ENCODE data around the gene FGFBP1. TPM values are rescaled to one million over a fixed set of nuclear protein-coding genes. Genes with fewer than 3 reads are reported as not detected.

FGFBP1 gene
- total RNA-seq, 2 experiments from 2014 or later, result not detected

DNA sequence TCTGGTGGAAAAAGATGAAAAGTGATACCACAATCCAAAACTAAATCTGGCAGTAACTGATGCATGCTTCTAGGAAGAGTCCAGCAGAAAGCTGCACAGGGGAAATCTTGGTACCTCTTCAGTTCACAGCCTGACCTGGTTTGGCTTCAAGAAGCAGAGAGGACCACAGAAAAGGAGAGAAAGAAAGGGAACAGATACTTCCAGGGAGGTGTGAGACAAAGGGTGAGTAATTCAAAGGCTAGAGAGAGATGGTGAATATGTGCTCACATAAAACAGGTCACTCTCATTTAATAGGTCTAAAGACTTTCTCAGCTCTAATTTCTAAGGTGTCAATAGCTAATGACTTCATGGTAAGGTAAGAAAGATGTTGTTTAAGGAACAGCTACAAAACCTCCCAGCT, 13.2 kb upstream of the FGFBP1 start:
- POLR2A ChIA-PET, result no interaction called here
- CTCF ChIA-PET, result no interaction called here

DNA sequence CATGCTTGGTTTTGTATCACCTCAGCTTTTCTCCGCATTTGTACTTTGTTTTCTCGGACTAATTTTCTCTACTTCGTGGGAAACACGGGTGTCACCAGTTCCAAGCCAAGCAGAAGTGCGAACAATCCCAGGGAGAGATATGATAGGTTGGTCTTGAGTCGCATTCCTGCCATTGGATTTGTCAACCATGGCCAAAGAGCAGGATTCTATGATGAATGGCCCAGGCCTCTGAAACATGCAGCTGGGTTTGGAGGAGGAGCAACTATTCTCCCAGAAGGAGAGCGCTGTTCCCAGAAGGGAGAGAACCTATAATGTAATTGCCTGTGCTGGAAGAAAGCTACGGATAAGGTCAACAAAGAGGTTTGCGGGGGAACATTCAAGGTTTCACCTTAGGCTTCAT, 10.3 kb upstream of the FGFBP1 start:
- POLR2A ChIA-PET, result no interaction called here
- CTCF ChIA-PET, result no interaction called here

DNA sequence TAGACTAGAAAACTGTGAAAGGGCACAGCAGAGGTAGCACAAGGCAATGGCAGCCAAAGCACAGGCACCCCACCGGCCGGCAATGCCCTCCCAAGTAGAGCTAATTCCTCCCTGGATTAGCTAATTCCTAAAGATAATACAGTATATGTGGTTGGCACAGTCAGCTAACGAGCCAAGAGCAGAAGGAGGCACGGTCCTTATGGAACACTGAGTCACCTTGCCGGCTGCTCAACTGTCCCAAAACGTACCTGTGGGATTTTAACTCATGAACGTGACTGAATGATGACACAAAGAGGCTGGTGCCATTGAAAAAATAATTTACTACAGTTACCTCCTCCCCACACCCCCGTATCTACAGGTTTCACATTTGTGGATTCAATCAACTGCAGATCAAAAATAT, 9.1 kb upstream of the FGFBP1 start:
- ChIA-PET POLR2A (no interaction called here), CTCF (no interaction called here)

DNA sequence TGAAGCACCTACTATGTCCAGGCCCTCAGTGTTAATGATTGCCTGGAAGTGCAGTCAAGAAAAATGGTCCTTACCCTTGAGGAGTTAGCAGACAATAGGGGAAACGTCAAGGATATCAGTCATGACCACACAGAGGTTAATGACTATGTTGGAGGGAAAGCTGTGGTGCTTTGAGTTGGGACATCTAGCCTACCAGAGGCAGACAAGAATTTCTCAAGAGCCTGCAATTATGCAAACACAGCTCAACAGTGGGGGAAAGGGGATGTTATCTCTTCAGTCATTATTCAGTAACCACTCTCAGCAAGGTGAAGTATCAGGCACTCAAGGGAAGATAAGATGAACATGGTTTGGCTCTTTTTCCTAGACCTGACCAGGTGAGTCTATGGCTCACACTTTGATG, 7.0 kb upstream of the FGFBP1 start:
- ChIA-PET CTCF (no interaction called here), POLR2A (no interaction called here)

GRCh38 chr4:15944895-15945294, 6.4 kb upstream of the FGFBP1 start:
- POLR2A ChIA-PET, result no interaction called here
- CTCF ChIA-PET, result no interaction called here

DNA sequence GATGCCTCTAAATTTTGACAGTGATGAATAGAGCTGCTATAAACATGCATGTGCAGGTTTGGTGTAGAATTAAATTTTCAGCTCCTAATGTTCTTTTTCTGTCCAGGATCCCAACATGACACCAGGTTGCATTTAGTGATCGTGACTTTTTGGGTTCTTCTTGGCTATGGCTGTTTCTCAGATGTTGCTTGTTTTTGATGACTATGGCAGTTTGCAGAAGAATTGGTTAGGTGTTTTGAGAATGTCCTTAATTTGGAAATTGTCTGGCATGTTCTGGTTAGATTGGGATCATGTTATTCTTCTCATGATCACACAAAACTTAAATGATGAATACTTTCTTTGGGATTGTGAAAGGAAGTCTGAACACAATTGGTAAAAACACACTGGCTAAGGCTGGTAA, 3.7 kb upstream of the FGFBP1 start:
- POLR2A ChIA-PET, result no interaction called here
- CTCF ChIA-PET, result interaction anchor here (0.9 kb wide), 1 partner anchor 60 kb away, joined by 3 read pairs; no protein-coding TSS in a partner anchor

- POLR2A ChIA-PET, result no interaction called here
- CTCF ChIA-PET, result interaction anchor here (1.0 kb wide), 1 partner anchor 55 kb away, joined by 3 read pairs; no protein-coding TSS in a partner anchor
Observed at GRCh38 chr4:15938182-15938581, 358 bp downstream of the FGFBP1 start.

DNA sequence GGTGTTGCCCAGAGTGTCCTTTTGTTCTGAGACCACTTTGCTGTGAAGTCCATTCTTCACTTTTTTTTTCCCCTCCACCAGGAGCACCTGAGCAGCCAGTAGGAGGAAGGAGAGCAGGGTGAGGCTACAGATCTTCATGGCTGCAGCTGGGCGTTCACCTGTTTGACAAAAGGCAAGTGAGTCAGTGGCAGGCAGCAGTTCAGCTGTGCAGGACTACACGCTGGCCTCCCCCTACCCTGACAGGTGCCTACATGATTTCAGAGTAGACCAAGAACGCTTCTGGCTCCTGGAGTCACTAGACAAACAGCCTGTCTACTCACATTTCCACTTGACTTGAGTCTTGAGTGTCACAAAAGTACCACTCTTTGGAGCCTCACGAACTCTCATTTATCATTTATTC, 2.0 kb downstream of the FGFBP1 start:
- POLR2A ChIA-PET, result no interaction called here

DNA sequence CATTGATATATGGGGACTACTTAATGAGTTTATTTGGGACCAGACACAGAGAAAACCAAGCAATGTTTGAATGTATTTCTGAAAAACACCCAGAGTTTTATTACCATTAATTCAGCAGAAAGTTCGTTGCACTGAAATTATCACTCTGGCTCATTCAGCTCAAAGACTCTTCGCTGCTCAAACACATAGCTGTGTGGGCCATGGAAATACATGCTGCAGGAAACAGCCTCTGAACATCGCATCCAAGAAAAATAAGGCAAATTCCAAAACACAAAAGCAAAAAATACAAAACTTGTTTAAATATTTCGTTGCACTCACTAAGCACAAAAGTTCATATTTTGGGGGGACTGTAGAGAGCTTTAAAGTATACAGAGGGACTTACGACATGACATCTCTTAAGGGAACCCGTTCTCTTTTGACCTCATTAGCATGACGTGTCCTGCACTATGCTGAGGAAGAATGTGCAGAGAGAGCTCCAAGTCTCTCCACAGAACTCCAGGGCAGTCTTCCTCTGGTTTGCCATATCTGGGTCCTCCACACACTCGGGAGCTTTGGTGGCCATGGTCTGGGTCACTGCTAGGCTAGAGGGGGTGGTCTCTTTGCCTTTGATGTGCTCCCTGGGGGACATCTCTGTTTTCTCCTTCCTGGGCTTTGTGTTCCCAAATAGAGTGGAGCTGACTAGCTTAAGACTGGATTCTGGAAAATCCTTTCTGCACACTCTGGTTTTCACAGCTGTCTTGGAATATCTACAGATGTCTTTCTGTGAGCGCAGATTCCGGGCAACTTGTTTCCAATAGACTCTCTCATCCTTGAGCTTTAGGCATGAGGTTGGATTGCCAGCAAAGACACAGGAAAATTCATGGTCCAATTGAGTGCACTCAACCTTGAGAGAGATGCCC, 2.8 kb downstream of the FGFBP1 start:
- CTCF ChIA-PET, result no interaction called here
- POLR2A ChIA-PET, result no interaction called here

More for the DNA sequence above, 2.0 kb downstream of the FGFBP1 start:
- CTCF ChIA-PET, result no interaction called here

- POLR2A ChIA-PET, result no interaction called here
- CTCF ChIA-PET, result no interaction called here
Observed at GRCh38 chr4:15934259-15934658, 4.3 kb downstream of the FGFBP1 start.

- ChIA-PET CTCF (no interaction called here), POLR2A (no interaction called here)
Observed at GRCh38 chr4:15931451-15932210, 6.9 kb downstream of the FGFBP1 start.

- POLR2A ChIA-PET, result no interaction called here
- CTCF ChIA-PET, result interaction anchor here (0.9 kb wide), 1 partner anchor 26 kb away, joined by 3 read pairs; no protein-coding TSS in a partner anchor
Observed at GRCh38 chr4:15930314-15930713, 8.2 kb downstream of the FGFBP1 start.

- POLR2A ChIA-PET, result no interaction called here
- CTCF ChIA-PET, result interaction anchor here (0.8 to 1.1 kb wide), 2 partner anchors 26 to 47 kb away, joined by 3 read pairs; no protein-coding TSS in a partner anchor
Observed at GRCh38 chr4:15929540-15929939, 9.0 kb downstream of the FGFBP1 start.

- POLR2A ChIA-PET, result interaction anchor here (0.6 kb wide), 1 partner anchor 1882 kb away, joined by 3 read pairs; no protein-coding TSS in a partner anchor
- CTCF ChIA-PET, result interaction anchor here (0.8 to 1.1 kb wide), 2 partner anchors 27 to 46 kb away, joined by 3 read pairs; no protein-coding TSS in a partner anchor
Observed at GRCh38 chr4:15928883-15929282, 9.7 kb downstream of the FGFBP1 start.

GRCh38 chr4:15926486-15926885, 12.1 kb downstream of the FGFBP1 start:
- ChIA-PET CTCF (no interaction called here), POLR2A (no interaction called here)

DNA sequence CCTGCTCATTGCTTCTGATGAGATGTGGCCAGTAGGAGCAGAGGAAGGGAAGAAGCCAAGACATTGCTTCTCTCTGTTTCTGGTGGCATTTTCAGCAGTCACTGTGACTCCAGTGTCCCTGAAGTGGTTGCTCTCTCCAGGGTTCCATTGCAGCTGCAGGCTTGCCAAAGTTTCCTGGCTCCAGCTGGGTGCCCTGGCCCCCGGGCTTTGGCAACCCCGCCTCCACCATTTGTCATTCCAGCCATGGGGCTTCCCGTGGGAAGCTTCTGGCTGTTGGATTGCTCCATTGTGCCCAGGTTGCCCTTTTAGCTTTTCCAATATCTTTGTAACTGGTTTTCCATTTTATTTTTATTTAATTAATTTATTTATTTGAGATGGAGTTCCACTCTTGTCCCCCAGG, 12.7 kb downstream of the FGFBP1 start:
- POLR2A ChIA-PET, result no interaction called here
- CTCF ChIA-PET, result no interaction called here

DNA sequence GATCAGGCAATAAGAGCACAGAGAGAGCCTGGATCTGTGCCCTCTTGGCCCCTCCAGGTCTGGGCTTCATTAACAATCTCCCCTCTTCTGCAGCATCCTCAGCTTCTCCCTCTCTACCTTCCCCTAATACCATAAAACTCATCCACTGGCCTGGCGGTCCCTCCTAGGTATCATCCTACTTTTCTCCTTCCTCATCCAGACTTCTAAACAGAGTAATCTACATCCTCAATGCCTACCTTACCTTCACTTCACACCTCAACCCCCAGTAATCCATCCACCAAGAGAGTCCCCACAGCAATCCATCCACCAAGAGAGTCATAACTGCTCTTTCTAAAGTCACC, 17.0 kb downstream of the FGFBP1 start:
- CTCF ChIA-PET, result interaction anchor here (1.1 kb wide), 1 partner anchor 39 kb away, joined by 3 read pairs; no protein-coding TSS in a partner anchor
- POLR2A ChIA-PET, result no interaction called here

- ChIA-PET POLR2A (no interaction called here), CTCF (interaction anchor here (1.1 kb wide), 1 partner anchor 39 kb away, joined by 3 read pairs; no protein-coding TSS in a partner anchor)
Observed at GRCh38 chr4:15920723-15921591, 17.6 kb downstream of the FGFBP1 start.

- POLR2A ChIA-PET, result interaction anchor here (0.6 kb wide), 1 partner anchor 1402 kb away, joined by 7 read pairs; no protein-coding TSS in a partner anchor
- CTCF ChIA-PET, result no interaction called here
Observed at GRCh38 chr4:15918484-15919129, 19.9 kb downstream of the FGFBP1 start.
